ENCODE data around the gene KLF9.

Gene KLF9

GRCh38 chr9:70382709-70383605 lies 31.5 kb downstream of the KLF9 start:
- Histone ChIP-seq H3F3A (ENCODE audit: insufficient read depth, low read length) (no peaks in the 10 kb centered on the region), H3K9ac (ENCODE audit: low read length) (no peak overlapping the region), H3K4me3 (ENCODE audit: low read depth, low read length, poor library complexity, severe bottlenecking) (no peak overlapping the region), H3K4me2 (ENCODE audit: low read length) (no peak overlapping the region), H4K20me1 (ENCODE audit: insufficient read depth, low read length) (no peaks in the 10 kb centered on the region), H3K9me3 (ENCODE audit: low read length) (no peaks in the 10 kb centered on the region), H3K27ac (ENCODE audit: low read depth, low read length, poor library complexity, severe bottlenecking) (no peak overlapping the region), H2AFZ (ENCODE audit: low read length) (no peak overlapping the region), H3K36me3 (ENCODE audit: insufficient read depth, low read length) (no peaks in the 10 kb centered on the region), H3K79me2 (ENCODE audit: insufficient read depth, low read length) (no peaks in the 10 kb centered on the region), H3K4me1 (ENCODE audit: insufficient read depth, low read length, severe bottlenecking) (no peaks in the 10 kb centered on the region), H3K27me3 (ENCODE audit: insufficient read depth, low read length) (no peaks in the 10 kb centered on the region), H3K9me2 (ENCODE audit: low read depth, low read length) (no peaks in the 10 kb centered on the region)
- no peak for TF ChIP-seq EZH2 (IDR thresholded peaks at IDR 0.05; ENCODE audit: borderline replicate concordance, low read length)
- no peak for TF ChIP-seq CTCF (IDR thresholded peaks at IDR 0.05; ENCODE audit: low read length)

GRCh38 chr9:70382046-70382708 lies 32.3 kb downstream of the KLF9 start:
- H3K36me3 ChIP-seq (ENCODE audit: insufficient read depth, low read length): no peaks in the 10 kb centered on the region
- no peaks in the 10 kb centered on the region for H3K27me3 ChIP-seq (ENCODE audit: insufficient read depth, low read length)
- no peak overlapping the region for H2AFZ ChIP-seq (ENCODE audit: low read length)
- H3K9ac ChIP-seq (ENCODE audit: low read length): no peak overlapping the region
- no peaks in the 10 kb centered on the region for H3K79me2 ChIP-seq (ENCODE audit: insufficient read depth, low read length)
- H3K4me3 ChIP-seq (ENCODE audit: low read depth, low read length, poor library complexity, severe bottlenecking): no peak overlapping the region
- H3K9me3 ChIP-seq (ENCODE audit: low read length): no peaks in the 10 kb centered on the region
- no peaks in the 10 kb centered on the region for H3F3A ChIP-seq (ENCODE audit: insufficient read depth, low read length)
- TF ChIP-seq CTCF (IDR thresholded peaks at IDR 0.05; ENCODE audit: low read length) (no peak), EZH2 (IDR thresholded peaks at IDR 0.05; ENCODE audit: borderline replicate concordance, low read length) (no peak)
- H3K4me2 ChIP-seq (ENCODE audit: low read length): no peak overlapping the region
- no peaks in the 10 kb centered on the region for H3K9me2 ChIP-seq (ENCODE audit: low read depth, low read length)
- no peaks in the 10 kb centered on the region for H4K20me1 ChIP-seq (ENCODE audit: insufficient read depth, low read length)
- no peaks in the 10 kb centered on the region for H3K4me1 ChIP-seq (ENCODE audit: insufficient read depth, low read length, severe bottlenecking)
- no peak overlapping the region for H3K27ac ChIP-seq (ENCODE audit: low read depth, low read length, poor library complexity, severe bottlenecking)

GRCh38 chr9:70374962-70375618 lies 39.4 kb downstream of the KLF9 start:
- H2AFZ ChIP-seq (ENCODE audit: low read length): no peak overlapping the region
- no peak overlapping the region for H3K4me2 ChIP-seq (ENCODE audit: low read length)
- no peak overlapping the region for H3K27ac ChIP-seq (ENCODE audit: low read depth, low read length, poor library complexity, severe bottlenecking)
- no peak overlapping the region for H3K4me3 ChIP-seq (ENCODE audit: low read depth, low read length, poor library complexity, severe bottlenecking)
- H3K27me3 ChIP-seq (ENCODE audit: insufficient read depth, low read length): no peaks in the 10 kb centered on the region
- TF ChIP-seq EZH2 (IDR thresholded peaks at IDR 0.05; ENCODE audit: borderline replicate concordance, low read length) (no peak), CTCF (IDR thresholded peaks at IDR 0.05; ENCODE audit: low read length) (no peak)
- no peaks in the 10 kb centered on the region for H3K4me1 ChIP-seq (ENCODE audit: insufficient read depth, low read length, severe bottlenecking)
- no peaks in the 10 kb centered on the region for H3F3A ChIP-seq (ENCODE audit: insufficient read depth, low read length)
- no peaks in the 10 kb centered on the region for H3K9me2 ChIP-seq (ENCODE audit: low read depth, low read length)
- no peaks in the 10 kb centered on the region for H4K20me1 ChIP-seq (ENCODE audit: insufficient read depth, low read length)
- H3K36me3 ChIP-seq (ENCODE audit: insufficient read depth, low read length): no peaks in the 10 kb centered on the region
- H3K9me3 ChIP-seq (ENCODE audit: low read length): no peaks in the 10 kb centered on the region
- no peak overlapping the region for H3K9ac ChIP-seq (ENCODE audit: low read length)
- no peaks in the 10 kb centered on the region for H3K79me2 ChIP-seq (ENCODE audit: insufficient read depth, low read length)
